HepG2 (cell line): ENCODE results near the gene LATS1. TPM values are rescaled to one million over a fixed set of nuclear protein-coding genes. Genes with fewer than 3 reads are reported as not detected.

Experiments used
- BRD4 ChIP-seq: sonication (generic); formaldehyde crosslinking; IDR thresholded peaks from 2 replicates; pipeline ENCODE4 v1.4.0; 2020; ENCODE audit warnings: missing genetic modification reagents
- CEBPB ChIP-seq: IDR thresholded peaks from 2 replicates; pipeline ENCODE4 v1.6.1; 2011; ENCODE audit warnings: low read depth, low read length, improper control_type of control experiment, borderline replicate concordance
- ELF1 ChIP-seq: sonication (generic); formaldehyde crosslinking; IDR thresholded peaks from 2 replicates; pipeline ENCODE4 v1.4.0; 2020; ENCODE audit warnings: missing genetic modification reagents
- IKZF4 ChIP-seq: sonication (generic); formaldehyde crosslinking; IDR thresholded peaks from 2 replicates; pipeline ENCODE4 v1.5.1; 2020; ENCODE audit warnings: borderline replicate concordance, mild to moderate bottlenecking, low read depth, missing genetic modification reagents; ENCODE audit errors: not compliant biosample characterization
- RARG ChIP-seq: sonication (generic); formaldehyde crosslinking; IDR thresholded peaks from 2 replicates; pipeline ENCODE4 v1.4.0; 2020; ENCODE audit warnings: low read depth, mild to moderate bottlenecking, missing genetic modification reagents
- TBP ChIP-seq: sonication (generic); formaldehyde crosslinking; IDR thresholded peaks from 2 replicates; pipeline ENCODE4 v1.5.0; 2020; ENCODE audit warnings: missing genetic modification reagents
- TMF1 ChIP-seq: sonication (generic); formaldehyde crosslinking; IDR thresholded peaks from 2 replicates; pipeline ENCODE4 v1.8.1; 2022; ENCODE audit warnings: low read depth, missing genetic modification reagents
- YEATS4 ChIP-seq: sonication (generic); formaldehyde crosslinking; IDR thresholded peaks from 2 replicates; pipeline ENCODE4 v1.4.0; 2020; ENCODE audit warnings: missing genetic modification reagents, borderline replicate concordance
- ZMAT3 ChIP-seq: sonication (generic); formaldehyde crosslinking; conservative IDR thresholded peaks from 2 replicates; pipeline ENCODE4 v1.7.0; 2021; ENCODE audit warnings: missing genetic modification reagents
- ZNF674 ChIP-seq: sonication (generic); formaldehyde crosslinking; IDR thresholded peaks from 2 replicates; pipeline ENCODE4 v1.5.0; 2020; ENCODE audit warnings: low read depth, mild to moderate bottlenecking, missing genetic modification reagents
- polyA plus RNA-seq, 8 experiments: library from polyadenylated mRNA; depleted of rRNA in 3 of 8; stranded (reverse) in 7 of 8; unstranded in 1 of 8; fragments of >200 nt; fragmentation: Illumina TruSeq in 4 of 8; extraction: Trizol in 4 of 8; gene quantifications; 2 replicates each; pipeline versions ENCODE4 v1.2.1 to v1.2.3, GENCODE V29; 2011 to 2016; ENCODE audit warnings: low read depth in 4 of 8, missing spikeins in 1 of 8, mixed read lengths in 1 of 8; ENCODE audit not compliant: insufficient read depth in 1 of 8
- total RNA-seq, 5 experiments: library from RNA; depleted of rRNA; stranded (reverse); fragments of >200 nt; fragmentation: Illumina TruSeq; extraction: Trizol; gene quantifications; 2 replicates each; pipeline ENCODE4 v1.2.3, GENCODE V29; 2016; ENCODE audit warnings: low read depth in 1 of 5
- TF ChIP-seq, protein P1 (sequence below): IDR thresholded peaks from 2 replicates; pipeline ENCODE4 v1.6.1; 2016; ENCODE audit warnings: low read depth
- TF ChIP-seq, protein P2 (sequence below): sonication (generic); formaldehyde crosslinking; IDR thresholded peaks from 2 replicates; pipeline ENCODE4 v1.4.0; 2020; ENCODE audit warnings: mild to moderate bottlenecking, missing genetic modification reagents
- TF ChIP-seq, protein P3 (sequence below): sonication (generic); formaldehyde crosslinking; IDR thresholded peaks from 2 replicates; pipeline ENCODE4 v1.4.0; 2020; ENCODE audit warnings: mild to moderate bottlenecking, missing genetic modification reagents
- TF ChIP-seq, protein P4 (sequence below): sonication (generic); formaldehyde crosslinking; IDR thresholded peaks from 2 replicates; pipeline ENCODE4 v1.5.1; 2020; ENCODE audit warnings: mild to moderate bottlenecking, missing genetic modification reagents, borderline replicate concordance
- TF ChIP-seq, protein P5 (sequence below): sonication (generic); formaldehyde crosslinking; IDR thresholded peaks from 2 replicates; pipeline ENCODE4 v1.4.0; 2020; ENCODE audit warnings: missing genetic modification reagents

The LATS1 gene
- total and polyA plus RNA-seq, 2 of the 13 experiments (the other 11 are each of a cell fraction or from before 2014, with no cell fraction given), result 9.9 to 12.6 TPM

DNA sequence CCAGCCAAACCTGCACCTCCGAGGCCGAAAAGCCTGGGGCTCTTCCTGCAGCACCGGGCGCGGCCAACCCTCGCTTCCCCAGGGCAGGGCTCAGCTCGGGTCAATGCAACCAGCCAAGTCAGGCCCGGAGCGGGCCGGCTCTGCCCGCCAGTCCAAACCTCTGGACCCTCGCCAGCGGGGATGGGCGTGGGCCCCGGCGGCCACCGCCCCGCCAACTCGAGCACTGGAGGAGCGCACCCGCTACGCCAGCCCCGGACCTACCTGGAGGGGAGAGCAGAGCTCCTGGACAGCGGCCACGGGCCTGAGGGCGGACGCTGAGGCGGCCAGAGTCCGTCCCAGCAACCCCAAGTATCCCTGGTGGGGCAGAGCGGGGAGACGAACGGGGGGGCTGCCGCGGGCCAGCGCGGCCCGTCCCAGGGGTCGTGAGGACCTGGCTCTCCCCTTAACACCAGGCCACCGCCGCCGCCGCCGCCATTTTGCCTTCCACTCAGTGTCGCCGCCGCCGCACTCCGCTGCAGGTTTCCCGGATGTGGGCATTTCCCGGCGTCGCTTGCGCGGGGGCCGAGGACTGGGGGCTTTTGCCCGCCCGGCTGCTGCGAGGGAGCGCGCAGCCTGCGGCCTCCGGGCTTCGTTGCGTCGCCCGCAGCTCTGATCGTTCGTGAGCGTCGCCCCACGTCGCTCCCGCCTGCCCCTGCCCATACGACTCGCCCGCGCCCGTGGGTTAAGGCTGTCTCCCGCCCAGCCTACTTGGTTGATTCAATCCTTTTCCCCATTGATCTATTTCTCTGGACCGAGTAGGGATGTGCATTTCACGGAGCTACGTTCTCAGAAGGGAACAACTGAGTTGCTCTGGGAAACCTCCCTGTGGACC, at the start of gene LATS1 (continued):
- TF ChIP-seq, protein P1, sequence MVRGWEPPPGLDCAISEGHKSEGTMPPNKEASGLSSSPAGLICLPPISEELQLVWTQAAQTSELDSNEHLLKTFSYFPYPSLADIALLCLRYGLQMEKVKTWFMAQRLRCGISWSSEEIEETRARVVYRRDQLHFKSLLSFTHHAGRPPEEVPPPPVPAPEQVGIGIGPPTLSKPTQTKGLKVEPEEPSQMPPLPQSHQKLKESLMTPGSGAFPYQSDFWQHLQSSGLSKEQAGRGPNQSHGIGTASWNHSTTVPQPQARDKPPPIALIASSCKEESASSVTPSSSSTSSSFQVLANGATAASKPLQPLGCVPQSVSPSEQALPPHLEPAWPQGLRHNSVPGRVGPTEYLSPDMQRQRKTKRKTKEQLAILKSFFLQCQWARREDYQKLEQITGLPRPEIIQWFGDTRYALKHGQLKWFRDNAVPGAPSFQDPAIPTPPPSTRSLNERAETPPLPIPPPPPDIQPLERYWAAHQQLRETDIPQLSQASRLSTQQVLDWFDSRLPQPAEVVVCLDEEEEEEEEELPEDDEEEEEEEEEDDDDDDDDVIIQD (CRISPR knock-in tag), result no peak
- TF ChIP-seq RARG (CRISPR knock-in tag) (peak; percentile 31; the same call in 1 of the 2 replicates), BRD4 (CRISPR knock-in tag) (peak; percentile 95), IKZF4 (CRISPR knock-in tag) (peak; percentile 63), TMF1 (peak; percentile 71), CEBPB (no peak), ZMAT3 (CRISPR knock-in tag) (peak; percentile 93), YEATS4 (CRISPR knock-in tag) (peak; percentile 92), ZNF674 (peak; percentile 90; the same call in 1 of the 2 replicates), TBP (no peak; the same call in 1 of the 2 replicates), ELF1 (CRISPR knock-in tag) (peak; percentile 82)
- TF ChIP-seq, protein P2, sequence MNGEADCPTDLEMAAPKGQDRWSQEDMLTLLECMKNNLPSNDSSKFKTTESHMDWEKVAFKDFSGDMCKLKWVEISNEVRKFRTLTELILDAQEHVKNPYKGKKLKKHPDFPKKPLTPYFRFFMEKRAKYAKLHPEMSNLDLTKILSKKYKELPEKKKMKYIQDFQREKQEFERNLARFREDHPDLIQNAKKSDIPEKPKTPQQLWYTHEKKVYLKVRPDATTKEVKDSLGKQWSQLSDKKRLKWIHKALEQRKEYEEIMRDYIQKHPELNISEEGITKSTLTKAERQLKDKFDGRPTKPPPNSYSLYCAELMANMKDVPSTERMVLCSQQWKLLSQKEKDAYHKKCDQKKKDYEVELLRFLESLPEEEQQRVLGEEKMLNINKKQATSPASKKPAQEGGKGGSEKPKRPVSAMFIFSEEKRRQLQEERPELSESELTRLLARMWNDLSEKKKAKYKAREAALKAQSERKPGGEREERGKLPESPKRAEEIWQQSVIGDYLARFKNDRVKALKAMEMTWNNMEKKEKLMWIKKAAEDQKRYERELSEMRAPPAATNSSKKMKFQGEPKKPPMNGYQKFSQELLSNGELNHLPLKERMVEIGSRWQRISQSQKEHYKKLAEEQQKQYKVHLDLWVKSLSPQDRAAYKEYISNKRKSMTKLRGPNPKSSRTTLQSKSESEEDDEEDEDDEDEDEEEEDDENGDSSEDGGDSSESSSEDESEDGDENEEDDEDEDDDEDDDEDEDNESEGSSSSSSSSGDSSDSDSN (CRISPR knock-in tag), result peak; percentile 100
- TF ChIP-seq, protein P3, sequence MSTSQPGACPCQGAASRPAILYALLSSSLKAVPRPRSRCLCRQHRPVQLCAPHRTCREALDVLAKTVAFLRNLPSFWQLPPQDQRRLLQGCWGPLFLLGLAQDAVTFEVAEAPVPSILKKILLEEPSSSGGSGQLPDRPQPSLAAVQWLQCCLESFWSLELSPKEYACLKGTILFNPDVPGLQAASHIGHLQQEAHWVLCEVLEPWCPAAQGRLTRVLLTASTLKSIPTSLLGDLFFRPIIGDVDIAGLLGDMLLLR, result no peak; the same call in none of the 2 replicates
- TF ChIP-seq, protein P4, sequence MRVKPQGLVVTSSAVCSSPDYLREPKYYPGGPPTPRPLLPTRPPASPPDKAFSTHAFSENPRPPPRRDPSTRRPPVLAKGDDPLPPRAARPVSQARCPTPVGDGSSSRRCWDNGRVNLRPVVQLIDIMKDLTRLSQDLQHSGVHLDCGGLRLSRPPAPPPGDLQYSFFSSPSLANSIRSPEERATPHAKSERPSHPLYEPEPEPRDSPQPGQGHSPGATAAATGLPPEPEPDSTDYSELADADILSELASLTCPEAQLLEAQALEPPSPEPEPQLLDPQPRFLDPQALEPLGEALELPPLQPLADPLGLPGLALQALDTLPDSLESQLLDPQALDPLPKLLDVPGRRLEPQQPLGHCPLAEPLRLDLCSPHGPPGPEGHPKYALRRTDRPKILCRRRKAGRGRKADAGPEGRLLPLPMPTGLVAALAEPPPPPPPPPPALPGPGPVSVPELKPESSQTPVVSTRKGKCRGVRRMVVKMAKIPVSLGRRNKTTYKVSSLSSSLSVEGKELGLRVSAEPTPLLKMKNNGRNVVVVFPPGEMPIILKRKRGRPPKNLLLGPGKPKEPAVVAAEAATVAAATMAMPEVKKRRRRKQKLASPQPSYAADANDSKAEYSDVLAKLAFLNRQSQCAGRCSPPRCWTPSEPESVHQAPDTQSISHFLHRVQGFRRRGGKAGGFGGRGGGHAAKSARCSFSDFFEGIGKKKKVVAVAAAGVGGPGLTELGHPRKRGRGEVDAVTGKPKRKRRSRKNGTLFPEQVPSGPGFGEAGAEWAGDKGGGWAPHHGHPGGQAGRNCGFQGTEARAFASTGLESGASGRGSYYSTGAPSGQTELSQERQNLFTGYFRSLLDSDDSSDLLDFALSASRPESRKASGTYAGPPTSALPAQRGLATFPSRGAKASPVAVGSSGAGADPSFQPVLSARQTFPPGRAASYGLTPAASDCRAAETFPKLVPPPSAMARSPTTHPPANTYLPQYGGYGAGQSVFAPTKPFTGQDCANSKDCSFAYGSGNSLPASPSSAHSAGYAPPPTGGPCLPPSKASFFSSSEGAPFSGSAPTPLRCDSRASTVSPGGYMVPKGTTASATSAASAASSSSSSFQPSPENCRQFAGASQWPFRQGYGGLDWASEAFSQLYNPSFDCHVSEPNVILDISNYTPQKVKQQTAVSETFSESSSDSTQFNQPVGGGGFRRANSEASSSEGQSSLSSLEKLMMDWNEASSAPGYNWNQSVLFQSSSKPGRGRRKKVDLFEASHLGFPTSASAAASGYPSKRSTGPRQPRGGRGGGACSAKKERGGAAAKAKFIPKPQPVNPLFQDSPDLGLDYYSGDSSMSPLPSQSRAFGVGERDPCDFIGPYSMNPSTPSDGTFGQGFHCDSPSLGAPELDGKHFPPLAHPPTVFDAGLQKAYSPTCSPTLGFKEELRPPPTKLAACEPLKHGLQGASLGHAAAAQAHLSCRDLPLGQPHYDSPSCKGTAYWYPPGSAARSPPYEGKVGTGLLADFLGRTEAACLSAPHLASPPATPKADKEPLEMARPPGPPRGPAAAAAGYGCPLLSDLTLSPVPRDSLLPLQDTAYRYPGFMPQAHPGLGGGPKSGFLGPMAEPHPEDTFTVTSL, result peak; percentile 72
- TF ChIP-seq, protein P5, sequence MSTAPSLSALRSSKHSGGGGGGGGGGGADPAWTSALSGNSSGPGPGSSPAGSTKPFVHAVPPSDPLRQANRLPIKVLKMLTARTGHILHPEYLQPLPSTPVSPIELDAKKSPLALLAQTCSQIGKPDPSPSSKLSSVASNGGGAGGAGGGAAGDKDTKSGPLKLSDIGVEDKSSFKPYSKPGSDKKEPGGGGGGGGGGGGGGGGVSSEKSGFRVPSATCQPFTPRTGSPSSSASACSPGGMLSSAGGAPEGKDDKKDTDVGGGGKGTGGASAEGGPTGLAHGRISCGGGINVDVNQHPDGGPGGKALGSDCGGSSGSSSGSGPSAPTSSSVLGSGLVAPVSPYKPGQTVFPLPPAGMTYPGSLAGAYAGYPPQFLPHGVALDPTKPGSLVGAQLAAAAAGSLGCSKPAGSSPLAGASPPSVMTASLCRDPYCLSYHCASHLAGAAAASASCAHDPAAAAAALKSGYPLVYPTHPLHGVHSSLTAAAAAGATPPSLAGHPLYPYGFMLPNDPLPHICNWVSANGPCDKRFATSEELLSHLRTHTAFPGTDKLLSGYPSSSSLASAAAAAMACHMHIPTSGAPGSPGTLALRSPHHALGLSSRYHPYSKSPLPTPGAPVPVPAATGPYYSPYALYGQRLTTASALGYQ (CRISPR knock-in tag), result peak; percentile 69
